SK-N-SH treated with all-trans-retinoic acid at 6 μM for 48 hours (cell line): Measurements from ENCODE around the gene GDPD4.

Experiments
- ATAC-seq: fragments of 200-7000 bp; cut with Tn5 transposase; 3 replicates; pipeline ENCODE4 v1.9.1; 2020; ENCODE audit warnings: mild to moderate bottlenecking, moderate library complexity
- ARNTL ChIP-seq: fragments of 450-650 bp; formaldehyde crosslinking; IDR thresholded peaks from 2 replicates; pipeline ENCODE4 v1.5.0; 2020; ENCODE audit warnings: low read depth, mild to moderate bottlenecking, moderate library complexity, borderline replicate concordance
- BACH2 ChIP-seq: fragments of 250-450 bp; sonication (Bioruptor Pico); IDR thresholded peaks from 2 replicates; pipeline ENCODE4 v1.9.0; 2021; ENCODE audit warnings: mild to moderate bottlenecking, borderline replicate concordance
- ESRRG ChIP-seq: fragments of 250-450 bp; sonication (Bioruptor Pico); IDR thresholded peaks from 2 replicates; pipeline ENCODE4 v1.6.1; 2021; ENCODE audit warnings: mild to moderate bottlenecking
- GLIS3 ChIP-seq: fragments of 250-450 bp; sonication (Bioruptor Pico); IDR thresholded peaks from 2 replicates; pipeline ENCODE4 v1.5.0; 2020; ENCODE audit warnings: mild to moderate bottlenecking, moderate library complexity
- ISL1 ChIP-seq: fragments of 250-450 bp; sonication (Bioruptor Pico); IDR thresholded peaks from 2 replicates; pipeline ENCODE4 v2.1.2; 2022; ENCODE audit warnings: mild to moderate bottlenecking, moderate library complexity
- OSR1 ChIP-seq: fragments of 250-450 bp; sonication (Bioruptor Pico); IDR thresholded peaks from 2 replicates; pipeline ENCODE4 v1.8.0; 2022; ENCODE audit warnings: moderate library complexity, mild to moderate bottlenecking, inconsistent platforms
- PPARA ChIP-seq: fragments of 250-450 bp; sonication (Bioruptor Pico); IDR thresholded peaks from 2 replicates; pipeline ENCODE4 v1.5.0; 2020; ENCODE audit warnings: mild to moderate bottlenecking, borderline replicate concordance
- RARB ChIP-seq: fragments of 250-450 bp; sonication (Bioruptor Pico); IDR thresholded peaks from 2 replicates; pipeline ENCODE4 v1.8.0; 2021; ENCODE audit warnings: mild to moderate bottlenecking, moderate library complexity
- SNAI2 ChIP-seq: fragments of 250-450 bp; sonication (Bioruptor Pico); IDR thresholded peaks from 2 replicates; pipeline ENCODE4 v1.5.0; 2020; ENCODE audit warnings: mild to moderate bottlenecking, moderate library complexity
- TCF4 ChIP-seq: fragments of 250-450 bp; sonication (Bioruptor Pico); IDR thresholded peaks from 2 replicates; pipeline ENCODE4 v1.8.0; 2021; ENCODE audit warnings: mild to moderate bottlenecking, moderate library complexity, borderline replicate concordance
- ZC3H10 ChIP-seq: fragments of 250-450 bp; sonication (Bioruptor Pico); IDR thresholded peaks from 2 replicates; pipeline ENCODE4 v1.5.1; 2021; ENCODE audit warnings: mild to moderate bottlenecking, moderate library complexity
- ZFP30 ChIP-seq: fragments of 450-650 bp; formaldehyde crosslinking; IDR thresholded peaks from 2 replicates; pipeline ENCODE4 v1.5.0; 2022; ENCODE audit warnings: mild to moderate bottlenecking, moderate library complexity
- ZNF565 ChIP-seq: fragments of 450-650 bp; formaldehyde crosslinking; conservative IDR thresholded peaks from 2 replicates; pipeline ENCODE4 v1.5.0; 2020; ENCODE audit warnings: low read depth, mild to moderate bottlenecking, moderate library complexity
- ZNF70 ChIP-seq: fragments of 450-650 bp; formaldehyde crosslinking; IDR thresholded peaks from 2 replicates; pipeline ENCODE4 v1.5.0; 2020; ENCODE audit warnings: mild to moderate bottlenecking, moderate library complexity
- ZNF8 ChIP-seq: fragments of 450-650 bp; formaldehyde crosslinking; IDR thresholded peaks from 2 replicates; pipeline ENCODE4 v1.5.0; 2020; ENCODE audit warnings: mild to moderate bottlenecking, moderate library complexity
- TF ChIP-seq, protein P1 (sequence below): fragments of 250-450 bp; sonication (Bioruptor Pico); IDR thresholded peaks from 2 replicates; pipeline ENCODE4 v1.5.1; 2020; ENCODE audit warnings: low read depth, mild to moderate bottlenecking, moderate library complexity
- TF ChIP-seq, protein P2 (sequence below): fragments of 250-450 bp; sonication (Bioruptor Pico); IDR thresholded peaks from 2 replicates; pipeline ENCODE4 v1.5.0; 2020; ENCODE audit warnings: mild to moderate bottlenecking, moderate library complexity
- TF ChIP-seq, protein P3 (sequence below): fragments of 250-450 bp; sonication (Bioruptor Pico); IDR thresholded peaks from 2 replicates; pipeline ENCODE4 v1.8.0; 2020; ENCODE audit warnings: mild to moderate bottlenecking, moderate library complexity, borderline replicate concordance
- TF ChIP-seq, protein P4 (sequence below): fragments of 250-450 bp; sonication (Bioruptor Pico); IDR thresholded peaks from 2 replicates; pipeline ENCODE4 v1.5.1; 2021; ENCODE audit warnings: mild to moderate bottlenecking, moderate library complexity

The GDPD4 gene

DNA sequence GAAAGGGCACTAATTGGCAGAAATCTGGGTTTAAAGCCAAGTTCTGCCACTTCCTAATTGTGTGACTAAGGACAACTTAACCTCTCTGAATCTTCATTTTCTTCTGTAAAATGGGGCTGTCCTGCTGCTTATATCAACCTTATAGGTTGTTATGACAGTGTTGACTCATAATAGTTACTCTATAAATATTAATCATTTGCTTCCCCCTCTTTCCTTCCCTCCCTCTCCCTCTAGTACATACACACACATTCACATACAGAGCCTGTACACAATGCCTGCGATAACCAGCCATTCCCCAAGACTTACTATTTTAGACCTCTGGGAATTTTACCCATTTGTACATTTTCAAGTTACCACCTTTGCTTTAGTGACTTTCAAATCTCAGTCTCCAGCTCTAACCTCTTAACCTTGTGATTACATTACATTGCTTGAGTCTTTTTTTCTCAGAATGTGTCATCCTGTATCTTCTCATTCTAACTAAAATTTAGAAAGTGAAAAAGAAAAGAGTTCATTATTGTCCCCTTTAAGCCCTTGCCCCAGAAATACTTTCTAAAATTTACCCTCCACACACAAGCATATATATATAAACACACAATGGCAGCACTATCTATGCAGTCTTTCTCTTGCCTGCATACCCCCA lies 31.9 kb downstream of the GDPD4 start:
- ATAC-seq = peak; percentile 56
- TF ChIP-seq, protein P1, sequence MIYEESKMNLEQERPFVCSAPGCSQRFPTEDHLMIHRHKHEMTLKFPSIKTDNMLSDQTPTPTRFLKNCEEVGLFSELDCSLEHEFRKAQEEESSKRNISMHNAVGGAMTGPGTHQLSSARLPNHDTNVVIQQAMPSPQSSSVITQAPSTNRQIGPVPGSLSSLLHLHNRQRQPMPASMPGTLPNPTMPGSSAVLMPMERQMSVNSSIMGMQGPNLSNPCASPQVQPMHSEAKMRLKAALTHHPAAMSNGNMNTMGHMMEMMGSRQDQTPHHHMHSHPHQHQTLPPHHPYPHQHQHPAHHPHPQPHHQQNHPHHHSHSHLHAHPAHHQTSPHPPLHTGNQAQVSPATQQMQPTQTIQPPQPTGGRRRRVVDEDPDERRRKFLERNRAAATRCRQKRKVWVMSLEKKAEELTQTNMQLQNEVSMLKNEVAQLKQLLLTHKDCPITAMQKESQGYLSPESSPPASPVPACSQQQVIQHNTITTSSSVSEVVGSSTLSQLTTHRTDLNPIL = no peak
- TF ChIP-seq PPARA (CRISPR knock-in tag) (no peak), BACH2 (CRISPR knock-in tag) (no peak), ISL1 (CRISPR knock-in tag) (no peak), ZNF70 (CRISPR knock-in tag) (no peak), TCF4 (CRISPR knock-in tag) (no peak), ESRRG (CRISPR knock-in tag) (no peak), ZNF565 (CRISPR knock-in tag) (no peak), ZC3H10 (CRISPR knock-in tag) (no peak), ARNTL (CRISPR knock-in tag) (no peak), SNAI2 (CRISPR knock-in tag) (no peak)
- TF ChIP-seq, protein P2, sequence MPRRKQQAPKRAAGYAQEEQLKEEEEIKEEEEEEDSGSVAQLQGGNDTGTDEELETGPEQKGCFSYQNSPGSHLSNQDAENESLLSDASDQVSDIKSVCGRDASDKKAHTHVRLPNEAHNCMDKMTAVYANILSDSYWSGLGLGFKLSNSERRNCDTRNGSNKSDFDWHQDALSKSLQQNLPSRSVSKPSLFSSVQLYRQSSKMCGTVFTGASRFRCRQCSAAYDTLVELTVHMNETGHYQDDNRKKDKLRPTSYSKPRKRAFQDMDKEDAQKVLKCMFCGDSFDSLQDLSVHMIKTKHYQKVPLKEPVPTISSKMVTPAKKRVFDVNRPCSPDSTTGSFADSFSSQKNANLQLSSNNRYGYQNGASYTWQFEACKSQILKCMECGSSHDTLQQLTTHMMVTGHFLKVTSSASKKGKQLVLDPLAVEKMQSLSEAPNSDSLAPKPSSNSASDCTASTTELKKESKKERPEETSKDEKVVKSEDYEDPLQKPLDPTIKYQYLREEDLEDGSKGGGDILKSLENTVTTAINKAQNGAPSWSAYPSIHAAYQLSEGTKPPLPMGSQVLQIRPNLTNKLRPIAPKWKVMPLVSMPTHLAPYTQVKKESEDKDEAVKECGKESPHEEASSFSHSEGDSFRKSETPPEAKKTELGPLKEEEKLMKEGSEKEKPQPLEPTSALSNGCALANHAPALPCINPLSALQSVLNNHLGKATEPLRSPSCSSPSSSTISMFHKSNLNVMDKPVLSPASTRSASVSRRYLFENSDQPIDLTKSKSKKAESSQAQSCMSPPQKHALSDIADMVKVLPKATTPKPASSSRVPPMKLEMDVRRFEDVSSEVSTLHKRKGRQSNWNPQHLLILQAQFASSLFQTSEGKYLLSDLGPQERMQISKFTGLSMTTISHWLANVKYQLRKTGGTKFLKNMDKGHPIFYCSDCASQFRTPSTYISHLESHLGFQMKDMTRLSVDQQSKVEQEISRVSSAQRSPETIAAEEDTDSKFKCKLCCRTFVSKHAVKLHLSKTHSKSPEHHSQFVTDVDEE = no peak

DNA sequence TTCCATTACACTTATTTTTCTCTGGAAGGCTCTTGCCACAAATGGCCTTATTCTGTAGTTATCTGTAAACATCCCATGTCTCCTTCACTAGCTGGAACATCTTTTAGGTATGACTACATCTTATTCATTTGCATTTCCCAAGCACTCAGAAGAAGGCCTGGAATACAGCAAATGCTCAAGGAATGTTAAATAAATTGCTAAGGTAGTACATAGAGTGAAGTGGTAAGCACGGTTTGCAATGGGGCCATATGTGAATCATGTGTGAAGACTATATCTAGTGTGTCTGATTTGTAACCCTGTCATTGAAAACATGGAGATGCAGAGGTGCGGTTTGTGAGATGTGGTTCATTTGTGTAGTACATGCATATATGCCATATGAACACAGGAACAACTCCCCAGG lies 33.5 kb downstream of the GDPD4 start:
- TF ChIP-seq BACH2 (CRISPR knock-in tag) (no peak), PPARA (CRISPR knock-in tag) (no peak), ZNF565 (CRISPR knock-in tag) (no peak), TCF4 (CRISPR knock-in tag) (no peak), ZFP30 (CRISPR knock-in tag) (no peak), RARB (CRISPR knock-in tag) (no peak), SNAI2 (CRISPR knock-in tag) (no peak), ZNF8 (CRISPR knock-in tag) (no peak)
- TF ChIP-seq, protein P2 = no peak
- TF ChIP-seq, protein P3, sequence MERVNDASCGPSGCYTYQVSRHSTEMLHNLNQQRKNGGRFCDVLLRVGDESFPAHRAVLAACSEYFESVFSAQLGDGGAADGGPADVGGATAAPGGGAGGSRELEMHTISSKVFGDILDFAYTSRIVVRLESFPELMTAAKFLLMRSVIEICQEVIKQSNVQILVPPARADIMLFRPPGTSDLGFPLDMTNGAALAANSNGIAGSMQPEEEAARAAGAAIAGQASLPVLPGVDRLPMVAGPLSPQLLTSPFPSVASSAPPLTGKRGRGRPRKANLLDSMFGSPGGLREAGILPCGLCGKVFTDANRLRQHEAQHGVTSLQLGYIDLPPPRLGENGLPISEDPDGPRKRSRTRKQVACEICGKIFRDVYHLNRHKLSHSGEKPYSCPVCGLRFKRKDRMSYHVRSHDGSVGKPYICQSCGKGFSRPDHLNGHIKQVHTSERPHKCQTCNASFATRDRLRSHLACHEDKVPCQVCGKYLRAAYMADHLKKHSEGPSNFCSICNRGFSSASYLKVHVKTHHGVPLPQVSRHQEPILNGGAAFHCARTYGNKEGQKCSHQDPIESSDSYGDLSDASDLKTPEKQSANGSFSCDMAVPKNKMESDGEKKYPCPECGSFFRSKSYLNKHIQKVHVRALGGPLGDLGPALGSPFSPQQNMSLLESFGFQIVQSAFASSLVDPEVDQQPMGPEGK (CRISPR knock-in tag) = no peak
- TF ChIP-seq, protein P1 = no peak
- no peak; the same call in 2 of the 3 replicates for ATAC-seq

DNA sequence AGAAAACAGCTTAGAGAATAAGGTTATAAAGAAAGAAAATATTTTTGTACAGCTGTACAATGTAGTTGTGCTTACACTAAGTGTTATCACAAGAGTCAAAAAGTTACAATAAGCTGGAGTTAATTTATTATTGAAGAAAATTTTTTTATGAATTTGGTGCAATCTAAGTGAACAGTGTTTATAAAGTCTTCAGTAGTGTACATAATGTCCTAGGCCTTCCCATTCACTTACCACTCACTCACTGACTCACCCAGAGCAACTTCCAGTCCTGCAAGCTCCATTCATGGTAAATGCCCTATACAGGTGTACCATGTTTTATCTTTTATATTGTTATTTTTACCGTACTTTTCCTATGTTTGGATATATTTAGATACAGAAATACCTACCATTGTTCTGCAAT lies 34.7 kb downstream of the GDPD4 start:
- ATAC-seq = no peak
- TF ChIP-seq RARB (CRISPR knock-in tag) (no peak), ZC3H10 (CRISPR knock-in tag) (no peak), GLIS3 (CRISPR knock-in tag) (no peak), PPARA (CRISPR knock-in tag) (no peak), ARNTL (CRISPR knock-in tag) (no peak), OSR1 (no peak), ZNF8 (CRISPR knock-in tag) (no peak), ISL1 (CRISPR knock-in tag) (no peak)
- TF ChIP-seq, protein P2 = no peak
- TF ChIP-seq, protein P4, sequence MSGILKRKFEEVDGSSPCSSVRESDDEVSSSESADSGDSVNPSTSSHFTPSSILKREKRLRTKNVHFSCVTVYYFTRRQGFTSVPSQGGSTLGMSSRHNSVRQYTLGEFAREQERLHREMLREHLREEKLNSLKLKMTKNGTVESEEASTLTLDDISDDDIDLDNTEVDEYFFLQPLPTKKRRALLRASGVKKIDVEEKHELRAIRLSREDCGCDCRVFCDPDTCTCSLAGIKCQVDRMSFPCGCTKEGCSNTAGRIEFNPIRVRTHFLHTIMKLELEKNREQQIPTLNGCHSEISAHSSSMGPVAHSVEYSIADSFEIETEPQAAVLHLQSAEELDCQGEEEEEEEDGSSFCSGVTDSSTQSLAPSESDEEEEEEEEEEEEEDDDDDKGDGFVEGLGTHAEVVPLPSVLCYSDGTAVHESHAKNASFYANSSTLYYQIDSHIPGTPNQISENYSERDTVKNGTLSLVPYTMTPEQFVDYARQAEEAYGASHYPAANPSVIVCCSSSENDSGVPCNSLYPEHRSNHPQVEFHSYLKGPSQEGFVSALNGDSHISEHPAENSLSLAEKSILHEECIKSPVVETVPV (CRISPR knock-in tag) = no peak
